Spleen (tissue), 11 donors: ENCODE data around the gene CNTN5. TPM values are rescaled to one million over a fixed set of nuclear protein-coding genes. Genes with fewer than 3 reads are reported as not detected.

Experiments used
- DNase-seq: peaks from one replicate; pipeline ENCODE4 v3.0.0-alpha.2; 2020
- H3K27ac ChIP-seq, 8 donors: fragments of 200-600 bp; sonication (generic) in 7 of 8; 1 replicate in 4 of 8; 2 replicates in 4 of 8; pipeline versions ENCODE4 v1.5.0 to v1.8.0; 2016 to 2021; ENCODE audit warnings: inconsistent platforms in 4 of 8, mild to moderate bottlenecking in 4 of 8, moderate library complexity in 1 of 8
- H3K27me3 ChIP-seq, 7 donors: fragments of 200-600 bp; sonication (generic) in 6 of 7; replicated peaks in 1 of 7; 1 replicate in 4 of 7; 2 replicates in 3 of 7; pipeline versions ENCODE4 v1.5.0 to v1.8.0; 2016 to 2021; ENCODE audit warnings: inconsistent platforms in 3 of 7, mild to moderate bottlenecking in 1 of 7
- H3K36me3 ChIP-seq, 6 donors: fragments of 200-600 bp; sonication (generic) in 5 of 6; 1 replicate in 4 of 6; 2 replicates in 2 of 6; pipeline versions ENCODE4 v1.5.0 to v1.8.0; 2016 to 2021; ENCODE audit warnings: inconsistent platforms in 2 of 6
- H3K4me1 ChIP-seq, 6 donors: fragments of 200-600 bp; sonication (generic) in 5 of 6; 1 replicate in 3 of 6; 2 replicates in 3 of 6; pipeline versions ENCODE4 v1.5.0 to v1.8.0; 2016 to 2021; ENCODE audit warnings: inconsistent platforms in 3 of 6
- H3K4me3 ChIP-seq, 8 donors: fragments of 200-600 bp; sonication (generic) in 7 of 8; 1 replicate in 4 of 8; 2 replicates in 4 of 8; pipeline versions ENCODE4 v1.5.0 to v1.8.0; 2016 to 2021; ENCODE audit warnings: inconsistent platforms in 4 of 8, mild to moderate bottlenecking in 4 of 8, moderate library complexity in 2 of 8
- H3K9me3 ChIP-seq, 8 donors: fragments of 200-600 bp; sonication (generic) in 7 of 8; 1 replicate in 4 of 8; 2 replicates in 4 of 8; pipeline versions ENCODE4 v1.5.0 to v1.8.0; 2016 to 2021; ENCODE audit warnings: inconsistent platforms in 4 of 8
- POLR2A ChIP-seq, 3 donors: fragments of 450-650 bp; IDR thresholded peaks; one replicate each; pipeline ENCODE4 v1.5.1; 2017; ENCODE audit warnings: antibody characterized with exemption in 3 of 3, mild to moderate bottlenecking in 1 of 3
- POLR2AphosphoS5 ChIP-seq, 3 donors: sonication (generic); formaldehyde crosslinking; IDR thresholded peaks; one replicate each; pipeline ENCODE4 v1.5.1; 2017; ENCODE audit warnings: antibody characterized with exemption in 3 of 3
- WGBS, 5 donors: extraction: QIAGEN DNeasy Blood & Tissue Kit in 3 of 5; methylation state at CpG; one replicate each; pipeline versions ENCODE4 v1.1.5 to v1.1.7; 2013 to 2018; 5-methylcytosine and 5-hydroxymethylcytosine counted together
- intact Hi-C: fragments of 100-400 bp; cut with DNase I; formaldehyde crosslinking; loops from one replicate; pipeline ENCODE4 v1.15.0; 2023; ENCODE audit warnings: low total_unique reads
- polyA plus RNA-seq, 3 donors: library from polyadenylated mRNA; stranded (reverse); fragments of 200-250 nt; gene quantifications; one replicate each; pipeline ENCODE4 v1.2.1, GENCODE V29; 2013
- total RNA-seq, 7 donors: library from RNA; depleted of rRNA in 3 of 7; stranded (reverse); fragments of >200 nt in 3 of 7; fragmentation: NEBNext Ultra II Directional in 4 of 7; extraction: Animal tissue kit (Norgen Biotek cat#: 25700) in 4 of 7; gene quantifications; one replicate each; pipeline versions ENCODE4 v1.1.0 to v1.2.1, GENCODE V29; 2016 to 2021
- TF ChIP-seq, protein P1 (sequence below), 11 experiments: fragments of 200-600 bp in 7 of 11; fragments of 450-650 bp in 4 of 11; sonication (generic) in 4 of 11; IDR thresholded peaks in 8 of 11; conservative IDR thresholded peaks in 3 of 11; 1 replicate in 7 of 11; 2 replicates in 4 of 11; pipeline versions ENCODE4 v1.4.0 to v1.8.0; 2016 to 2021; ENCODE audit warnings: antibody characterized with exemption in 11 of 11, inconsistent platforms in 4 of 11, mild to moderate bottlenecking in 1 of 11
- donor health status: healthy with polysubstance abuse.
- donor health status: DM: no; HTN: no; CAD: no; lungs with moderate emphysema.
- donor health status: DM: no; HTN: no; CAD: no.
- donor health status: Bipolar disorder and iron deficiency.
- donor health status: healthy.
- donor health status: DM: no; HTN: no; CAD: no.
- donor health status: DM: yes; HTN: yes; CAD: no.

CNTN5 gene
- total and polyA plus RNA-seq, 10 donors = 0.02 TPM; not detected in 8

DNA sequence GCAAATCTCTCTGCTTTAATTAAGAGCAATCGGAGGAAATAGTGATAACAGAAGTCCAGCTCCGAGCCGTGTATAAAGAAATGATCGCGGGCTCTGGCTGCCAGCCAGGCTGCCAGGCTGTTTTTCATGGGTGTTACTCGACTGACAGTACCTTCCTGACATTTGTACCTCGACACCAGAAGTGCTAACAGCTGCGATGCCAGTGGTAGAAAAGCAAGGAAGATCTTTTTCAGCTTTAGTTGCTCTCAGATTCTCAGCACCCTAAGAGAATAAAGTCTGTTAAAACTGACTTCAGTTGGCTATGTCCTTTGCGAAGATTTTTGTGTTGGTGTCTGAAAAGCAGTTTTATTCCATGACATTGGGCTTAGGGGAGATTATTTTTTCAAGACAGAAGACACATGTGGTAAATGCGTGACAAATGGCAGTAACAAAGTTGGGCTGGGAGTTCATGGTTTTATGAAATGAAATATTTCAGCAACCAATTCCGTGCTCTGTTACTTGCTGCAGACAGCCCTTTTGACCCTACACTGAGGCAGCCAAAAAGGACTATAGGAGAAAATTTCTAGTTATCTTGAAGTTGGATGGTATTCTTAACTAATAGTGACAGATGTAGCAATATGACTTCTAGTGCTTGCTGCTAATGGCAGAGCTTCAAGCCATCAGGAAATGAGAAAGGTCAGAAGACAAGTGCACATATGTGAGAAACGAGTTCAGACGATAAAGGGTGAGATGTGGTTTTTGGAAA, 296.2 kb downstream of the CNTN5 start:
- H3K9me3 ChIP-seq = peaks cover 0 to 5% (median 0%) of the 10 kb centered on the region in 8 donors
- WGBS, 5 donors = 55 to 68% (median 61%) methylated on average over 13 of the region's 13 CpGs
- no peaks in the 10 kb centered on the region for H3K36me3 ChIP-seq
- H3K27ac ChIP-seq = no peak overlapping the region
- no peaks in the 10 kb centered on the region for H3K27me3 ChIP-seq
- no peak for TF ChIP-seq POLR2AphosphoS5 (IDR thresholded peaks at IDR 0.05)
- TF ChIP-seq, protein P1, sequence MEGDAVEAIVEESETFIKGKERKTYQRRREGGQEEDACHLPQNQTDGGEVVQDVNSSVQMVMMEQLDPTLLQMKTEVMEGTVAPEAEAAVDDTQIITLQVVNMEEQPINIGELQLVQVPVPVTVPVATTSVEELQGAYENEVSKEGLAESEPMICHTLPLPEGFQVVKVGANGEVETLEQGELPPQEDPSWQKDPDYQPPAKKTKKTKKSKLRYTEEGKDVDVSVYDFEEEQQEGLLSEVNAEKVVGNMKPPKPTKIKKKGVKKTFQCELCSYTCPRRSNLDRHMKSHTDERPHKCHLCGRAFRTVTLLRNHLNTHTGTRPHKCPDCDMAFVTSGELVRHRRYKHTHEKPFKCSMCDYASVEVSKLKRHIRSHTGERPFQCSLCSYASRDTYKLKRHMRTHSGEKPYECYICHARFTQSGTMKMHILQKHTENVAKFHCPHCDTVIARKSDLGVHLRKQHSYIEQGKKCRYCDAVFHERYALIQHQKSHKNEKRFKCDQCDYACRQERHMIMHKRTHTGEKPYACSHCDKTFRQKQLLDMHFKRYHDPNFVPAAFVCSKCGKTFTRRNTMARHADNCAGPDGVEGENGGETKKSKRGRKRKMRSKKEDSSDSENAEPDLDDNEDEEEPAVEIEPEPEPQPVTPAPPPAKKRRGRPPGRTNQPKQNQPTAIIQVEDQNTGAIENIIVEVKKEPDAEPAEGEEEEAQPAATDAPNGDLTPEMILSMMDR (IDR thresholded peaks at IDR 0.05 in 8 of 11, conservative IDR thresholded peaks at IDR 0.05 in 3 of 11) = no peak
- TF ChIP-seq POLR2A (IDR thresholded peaks at IDR 0.05) = no peak
- H3K4me3 ChIP-seq = no peak overlapping the region
- H3K4me1 ChIP-seq = no peaks in the 10 kb centered on the region
- intact Hi-C loops = no loop called here
- DNase-seq = no peak

DNA sequence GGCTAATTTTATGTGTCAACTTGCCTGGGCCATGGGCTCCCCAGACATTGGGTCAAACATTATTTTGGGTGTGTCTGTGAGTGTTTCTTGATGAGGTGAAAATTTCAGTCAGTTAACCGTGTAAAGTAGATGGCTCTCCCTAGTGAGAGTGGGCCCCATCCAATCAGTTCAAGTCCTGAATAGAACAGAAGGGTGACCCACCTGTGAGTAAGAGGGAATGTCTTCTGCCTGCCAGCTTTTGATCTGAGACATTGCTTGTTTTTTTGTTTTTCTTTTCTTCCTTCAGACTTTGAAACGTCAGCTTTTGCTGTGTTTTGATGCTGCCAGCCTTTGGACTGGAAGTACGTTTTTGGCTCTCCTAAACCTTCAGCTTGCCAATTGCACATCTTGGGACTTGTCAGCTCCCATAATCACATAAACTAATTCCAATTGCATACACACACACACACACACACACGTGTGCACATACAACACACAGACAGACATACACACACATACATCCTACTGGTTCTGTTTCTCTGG, 300.1 kb downstream of the CNTN5 start:
- H3K27me3 ChIP-seq = no peaks in the 10 kb centered on the region
- no peak overlapping the region for H3K4me3 ChIP-seq
- no peaks in the 10 kb centered on the region for H3K4me1 ChIP-seq
- peaks cover 0 to 5% (median 0%) of the 10 kb centered on the region in 8 donors for H3K9me3 ChIP-seq
- no peaks in the 10 kb centered on the region for H3K36me3 ChIP-seq
- no peak for TF ChIP-seq POLR2AphosphoS5 (IDR thresholded peaks at IDR 0.05)
- TF ChIP-seq POLR2A (IDR thresholded peaks at IDR 0.05) = no peak
- intact Hi-C loops = no loop called here
- WGBS, 5 donors = 65 to 86% (median 71%) methylated on average over 4 of the region's 4 CpGs
- no peak overlapping the region for H3K27ac ChIP-seq
- no peak for DNase-seq

DNA sequence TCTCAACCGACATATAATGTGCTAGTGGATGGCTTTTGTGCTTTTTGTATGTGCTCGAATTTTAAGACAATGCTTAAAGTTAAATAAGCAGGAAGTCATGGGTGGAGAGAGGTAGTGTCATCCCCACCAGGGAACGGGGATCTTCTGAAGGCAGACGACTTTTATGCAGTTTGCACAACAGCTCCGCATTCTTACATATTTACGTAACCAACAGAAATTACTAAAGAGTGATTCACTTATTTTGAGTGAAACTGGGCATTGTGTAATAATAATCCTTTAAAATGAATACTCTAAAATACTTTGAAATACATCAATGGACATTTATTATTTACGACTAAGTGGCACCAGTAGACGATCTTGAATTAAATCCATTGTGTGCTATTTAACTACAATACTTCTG, 305.1 kb downstream of the CNTN5 start:
- Histone ChIP-seq H3K36me3 (no peaks in the 10 kb centered on the region), H3K9me3 (peaks cover 0 to 4% (median 0%) of the 10 kb centered on the region in 8 donors), H3K27me3 (no peaks in the 10 kb centered on the region), H3K4me1 (no peaks in the 10 kb centered on the region), H3K27ac (no peak overlapping the region), H3K4me3 (no peak overlapping the region)
- TF ChIP-seq, protein P1 (IDR thresholded peaks at IDR 0.05 in 8 of 11, conservative IDR thresholded peaks at IDR 0.05 in 3 of 11) = no peak
- TF ChIP-seq POLR2AphosphoS5 (IDR thresholded peaks at IDR 0.05) = no peak
- no peak for TF ChIP-seq POLR2A (IDR thresholded peaks at IDR 0.05)
- DNase-seq = no peak
- intact Hi-C loops = no loop called here
- 68 to 79% (median 78%) methylated on average over 8 of the region's 8 CpGs for WGBS, 5 donors

DNA sequence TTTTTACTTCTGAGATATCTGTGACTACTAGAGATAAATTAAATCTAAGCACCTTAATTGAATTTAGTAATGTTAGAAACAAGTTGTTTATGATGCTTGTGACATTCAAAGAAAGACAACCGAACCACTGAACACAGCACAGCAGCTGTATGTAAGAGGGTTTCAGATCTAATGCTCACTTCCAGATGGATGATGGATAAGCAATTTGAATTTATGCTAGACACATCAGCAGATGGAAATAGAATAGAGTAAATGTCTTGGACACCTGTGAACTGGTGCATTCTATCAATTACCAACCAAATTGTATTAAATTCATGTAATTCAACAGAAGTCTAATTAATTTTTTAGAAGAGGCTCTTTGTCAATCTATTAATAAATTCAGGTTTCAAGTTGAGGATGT, 306.3 kb downstream of the CNTN5 start:
- Histone ChIP-seq H3K4me1 (no peaks in the 10 kb centered on the region), H3K27ac (no peak overlapping the region), H3K27me3 (no peaks in the 10 kb centered on the region), H3K9me3 (peaks cover 0 to 3% (median 0%) of the 10 kb centered on the region in 8 donors), H3K4me3 (no peak overlapping the region), H3K36me3 (no peaks in the 10 kb centered on the region)
- no peak for DNase-seq
- 81 to 93% (median 88%) methylated on average over 1 of the region's 1 CpG for WGBS, 5 donors
- intact Hi-C loops = no loop called here
- TF ChIP-seq POLR2A (IDR thresholded peaks at IDR 0.05) = no peak
- TF ChIP-seq, protein P1 (IDR thresholded peaks at IDR 0.05 in 8 of 11, conservative IDR thresholded peaks at IDR 0.05 in 3 of 11) = no peak
- no peak for TF ChIP-seq POLR2AphosphoS5 (IDR thresholded peaks at IDR 0.05)
